Measurements from ENCODE around the gene NWD2.

Gene NWD2

GRCh38 chr4:37320513-37321235 is 76.1 kb downstream of the NWD2 start:
- TF ChIP-seq, protein P1, sequence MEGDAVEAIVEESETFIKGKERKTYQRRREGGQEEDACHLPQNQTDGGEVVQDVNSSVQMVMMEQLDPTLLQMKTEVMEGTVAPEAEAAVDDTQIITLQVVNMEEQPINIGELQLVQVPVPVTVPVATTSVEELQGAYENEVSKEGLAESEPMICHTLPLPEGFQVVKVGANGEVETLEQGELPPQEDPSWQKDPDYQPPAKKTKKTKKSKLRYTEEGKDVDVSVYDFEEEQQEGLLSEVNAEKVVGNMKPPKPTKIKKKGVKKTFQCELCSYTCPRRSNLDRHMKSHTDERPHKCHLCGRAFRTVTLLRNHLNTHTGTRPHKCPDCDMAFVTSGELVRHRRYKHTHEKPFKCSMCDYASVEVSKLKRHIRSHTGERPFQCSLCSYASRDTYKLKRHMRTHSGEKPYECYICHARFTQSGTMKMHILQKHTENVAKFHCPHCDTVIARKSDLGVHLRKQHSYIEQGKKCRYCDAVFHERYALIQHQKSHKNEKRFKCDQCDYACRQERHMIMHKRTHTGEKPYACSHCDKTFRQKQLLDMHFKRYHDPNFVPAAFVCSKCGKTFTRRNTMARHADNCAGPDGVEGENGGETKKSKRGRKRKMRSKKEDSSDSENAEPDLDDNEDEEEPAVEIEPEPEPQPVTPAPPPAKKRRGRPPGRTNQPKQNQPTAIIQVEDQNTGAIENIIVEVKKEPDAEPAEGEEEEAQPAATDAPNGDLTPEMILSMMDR (IDR thresholded peaks at IDR 0.05; ENCODE audit: insufficient read depth, low read length, missing control alignments), result no peak
- CTCF ChIA-PET, result no interaction called here
- no peak for DNase-seq (ENCODE audit: low read depth, low spot score)
- H3K4me3 ChIP-seq (ENCODE audit: low read depth, low read length), result no peak overlapping the region
- POLR2A ChIA-PET, result no interaction called here

GRCh38 chr4:37322122-37322521 is 77.6 kb downstream of the NWD2 start:
- DNase-seq (ENCODE audit: low read depth, low spot score), result no peak
- TF ChIP-seq, protein P1 (IDR thresholded peaks at IDR 0.05; ENCODE audit: insufficient read depth, low read length, missing control alignments), result no peak
- ChIA-PET POLR2A (no interaction called here), CTCF (no interaction called here)
- H3K4me3 ChIP-seq (ENCODE audit: low read depth, low read length), result no peak overlapping the region

DNA sequence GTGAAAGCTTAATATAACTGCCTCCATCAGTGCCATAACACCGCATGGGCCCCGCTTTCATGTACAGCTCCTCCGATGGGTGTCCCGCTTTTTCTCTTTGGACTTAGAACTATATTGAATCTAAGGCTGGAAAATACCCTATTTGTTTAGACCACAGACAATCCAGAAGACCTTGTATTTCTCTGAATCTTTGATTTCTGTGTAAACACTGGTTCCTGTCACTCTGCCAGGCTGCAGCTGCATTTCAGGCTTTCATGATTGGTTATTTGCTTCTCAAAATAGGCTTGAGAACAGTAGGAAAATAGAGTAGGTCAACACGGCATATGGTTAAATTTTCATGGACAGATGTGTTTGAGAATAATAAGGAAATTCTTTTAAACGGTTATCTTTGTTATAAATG is 80.0 kb downstream of the NWD2 start:
- TF ChIP-seq, protein P1 (IDR thresholded peaks at IDR 0.05; ENCODE audit: insufficient read depth, low read length, missing control alignments), result no peak
- POLR2A ChIA-PET, result no interaction called here
- CTCF ChIA-PET, result no interaction called here
- DNase-seq (ENCODE audit: low read depth, low spot score), result no peak
- H3K4me3 ChIP-seq (ENCODE audit: low read depth, low read length), result no peak overlapping the region

DNA sequence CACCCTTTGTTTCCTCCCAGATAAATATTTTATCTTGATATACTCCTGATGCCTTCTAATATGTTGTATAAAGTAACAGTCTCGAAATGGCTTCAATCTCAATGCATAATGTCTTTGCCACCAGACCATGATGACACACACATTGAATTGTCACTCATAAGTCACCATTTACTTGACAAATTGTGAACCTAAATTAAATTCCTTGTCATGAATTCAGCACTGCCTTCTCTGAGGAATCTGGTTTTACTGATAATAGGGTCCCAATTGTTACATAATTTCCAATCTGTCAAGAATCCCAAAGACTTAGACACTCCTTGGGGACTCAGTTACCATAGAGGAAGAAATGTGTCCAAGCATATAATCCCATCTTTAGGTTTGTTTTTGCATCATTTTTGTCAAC is 82.3 kb downstream of the NWD2 start:
- CTCF ChIA-PET, result no interaction called here
- POLR2A ChIA-PET, result no interaction called here
- TF ChIP-seq, protein P1 (IDR thresholded peaks at IDR 0.05; ENCODE audit: insufficient read depth, low read length, missing control alignments), result no peak
- DNase-seq (ENCODE audit: low read depth, low spot score), result no peak
- no peak overlapping the region for H3K4me3 ChIP-seq (ENCODE audit: low read depth, low read length)

DNA sequence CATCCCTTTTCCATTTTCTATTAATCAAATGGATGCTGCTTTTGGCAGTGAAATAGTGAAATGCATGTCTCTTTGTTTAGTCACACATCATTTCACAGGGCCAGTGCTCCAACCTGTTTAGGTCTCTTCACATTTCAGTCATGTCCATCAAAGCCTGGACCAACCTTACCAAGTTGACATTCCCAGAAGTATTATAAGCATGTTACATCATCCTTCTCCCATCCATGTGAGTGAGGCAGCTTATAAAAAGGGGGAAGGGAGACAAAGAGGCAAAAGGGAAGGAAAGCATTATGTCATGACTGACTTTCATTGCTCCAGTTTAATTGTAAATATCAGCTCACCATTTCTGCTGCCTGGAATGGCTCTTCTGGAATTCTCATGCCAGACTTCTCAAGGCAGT is 94.4 kb downstream of the NWD2 start:
- ChIA-PET POLR2A (no interaction called here), CTCF (no interaction called here)
- H3K4me3 ChIP-seq (ENCODE audit: low read depth, low read length), result no peak overlapping the region
- no peak for DNase-seq (ENCODE audit: low read depth, low spot score)
- TF ChIP-seq, protein P1 (IDR thresholded peaks at IDR 0.05; ENCODE audit: insufficient read depth, low read length, missing control alignments), result no peak

- no peak overlapping the region for H3K4me3 ChIP-seq (ENCODE audit: low read depth, low read length)
- no peak for DNase-seq (ENCODE audit: low read depth, low spot score)
- TF ChIP-seq, protein P1 (IDR thresholded peaks at IDR 0.05; ENCODE audit: insufficient read depth, low read length, missing control alignments), result no peak
- POLR2A ChIA-PET, result no interaction called here
- CTCF ChIA-PET, result no interaction called here
These were observed 114.2 kb downstream of the NWD2 start for GRCh38 chr4:37358748-37359147.

All from AG04449 (cell line).